Stimulated activated CD4-positive, alpha-beta T cell treated with anti-CD3 and anti-CD28 coated beads, Interleukin-4, amount 100 ng/mL, for 4 hours (primary cell): ENCODE data around the gene NPTN.

Experiments used
- DNase-seq, 2 experiments: peaks; one replicate each; pipeline ENCODE4 v3.0.0-alpha.2; 2020

The NPTN gene

GRCh38 chr15:73517566-73517965 lies 115.6 kb downstream of the NPTN start:
- no peak for DNase-seq

GRCh38 chr15:73515527-73515926 lies 117.7 kb downstream of the NPTN start:
- no peak for DNase-seq
